Adrenal gland (tissue), 12 donors: ENCODE data around the gene MGME1. TPM values are rescaled to one million over a fixed set of nuclear protein-coding genes. Genes with fewer than 3 reads are reported as not detected.
A peak's percentile ranks its signal among the peaks of the same experiment; 100 is the strongest.
"Not testable (repeated sequence)": the region's sequence is repeated elsewhere in the genome, so short reads cannot be mapped to it uniquely, and the experiment has no call there.

Experiments
- DNase-seq, 7 donors: peaks; one replicate each; pipeline ENCODE4 v3.0.0-alpha.2; 2019 to 2020
- H3K27ac ChIP-seq, 5 donors: fragments of 200-600 bp; sonication (generic) in 4 of 5; 1 replicate in 3 of 5; 2 replicates in 2 of 5; pipeline versions ENCODE4 v1.5.1 to v1.8.0; 2016 to 2020; ENCODE audit warnings: mild to moderate bottlenecking in 1 of 5
- H3K27me3 ChIP-seq: fragments of 200-600 bp; 2 replicates; pipeline ENCODE4 v1.8.0; 2021
- H3K36me3 ChIP-seq, 2 donors: fragments of 200-600 bp; replicated peaks in 1 of 2; 1 replicate in 1 of 2; 2 replicates in 1 of 2; pipeline versions ENCODE4 v1.5.1 to v1.8.0; 2018 to 2022
- H3K4me1 ChIP-seq, 2 donors: fragments of 200-600 bp; replicated peaks in 1 of 2; 1 replicate in 1 of 2; 2 replicates in 1 of 2; pipeline versions ENCODE4 v1.5.1 to v1.8.0; 2018 to 2021
- H3K4me3 ChIP-seq, 4 donors: fragments of 200-600 bp; sonication (generic) in 3 of 4; one replicate each; pipeline ENCODE4 v1.5.1; 2016 to 2018
- H3K9me3 ChIP-seq, 3 donors: fragments of 200-600 bp; sonication (generic) in 1 of 3; replicated peaks in 1 of 3; 1 replicate in 2 of 3; 2 replicates in 1 of 3; pipeline versions ENCODE4 v1.5.1 to v1.8.0; 2016 to 2021
- CTCF ChIP-seq, 6 experiments: fragments of 450-650 bp in 4 of 6; fragments of 200-600 bp in 2 of 6; sonication (generic) in 1 of 6; IDR thresholded peaks; 1 replicate in 5 of 6; 2 replicates in 1 of 6; pipeline versions ENCODE4 v1.5.1 to v1.8.0; 2016 to 2021; ENCODE audit warnings: antibody characterized with exemption in 6 of 6, mild to moderate bottlenecking in 2 of 6, moderate library complexity in 1 of 6
- POLR2A ChIP-seq, 2 donors: fragments of 450-650 bp; IDR thresholded peaks; one replicate each; pipeline ENCODE4 v1.6.1; 2017; ENCODE audit warnings: antibody characterized with exemption in 2 of 2, mild to moderate bottlenecking in 2 of 2, moderate library complexity in 1 of 2
- WGBS, 4 donors: extraction: QIAGEN DNeasy Blood & Tissue Kit in 2 of 4; methylation state at CpG; one replicate each; pipeline versions ENCODE4 v1.1.5 to v1.1.7; 2013 to 2017; 5-methylcytosine and 5-hydroxymethylcytosine counted together
- intact Hi-C, 2 donors: fragments of 100-400 bp; cut with DNase I; formaldehyde crosslinking; loops; one replicate each; pipeline versions ENCODE4 v1.14.1 to v1.15.0; 2022 to 2023
- polyA plus RNA-seq, 3 donors: library from polyadenylated mRNA; stranded (reverse); fragments of 200-250 nt in 2 of 3; fragments of 350-450 nt in 1 of 3; fragmentation: Illumina TruSeq in 1 of 3; extraction: RNeasy Lipid Tissue Mini Kit (QIAGEN cat#74804) in 1 of 3; gene quantifications; one replicate each; pipeline ENCODE4 v1.2.3, GENCODE V29; 2013 to 2014
- total RNA-seq, 9 donors: library from RNA; depleted of rRNA in 4 of 9; stranded (reverse); fragments of >200 nt in 4 of 9; fragments of 120-200 nt in 1 of 9; fragmentation: NEBNext Ultra II Directional in 1 of 9; extraction: Animal tissue kit (Norgen Biotek cat#: 25700) in 1 of 9; gene quantifications; one replicate each; pipeline versions ENCODE4 v1.1.0 to v1.2.4, GENCODE V29; 2013 to 2023
- donor health status: healthy with polysubstance abuse.
- donor health status: Bipolar disorder and iron deficiency.
- donor health status: DM: yes; HTN: yes; CAD: no.
- donor health status: DM: no; HTN: no; CAD: no.
- donor health status: DM: no; HTN: no; CAD: no.
- donor health status: DM: yes; HTN: yes; CAD: no.

MGME1 gene
- total and polyA plus RNA-seq, 12 donors: 11.0 to 30.0 (median 20.5) TPM

DNA sequence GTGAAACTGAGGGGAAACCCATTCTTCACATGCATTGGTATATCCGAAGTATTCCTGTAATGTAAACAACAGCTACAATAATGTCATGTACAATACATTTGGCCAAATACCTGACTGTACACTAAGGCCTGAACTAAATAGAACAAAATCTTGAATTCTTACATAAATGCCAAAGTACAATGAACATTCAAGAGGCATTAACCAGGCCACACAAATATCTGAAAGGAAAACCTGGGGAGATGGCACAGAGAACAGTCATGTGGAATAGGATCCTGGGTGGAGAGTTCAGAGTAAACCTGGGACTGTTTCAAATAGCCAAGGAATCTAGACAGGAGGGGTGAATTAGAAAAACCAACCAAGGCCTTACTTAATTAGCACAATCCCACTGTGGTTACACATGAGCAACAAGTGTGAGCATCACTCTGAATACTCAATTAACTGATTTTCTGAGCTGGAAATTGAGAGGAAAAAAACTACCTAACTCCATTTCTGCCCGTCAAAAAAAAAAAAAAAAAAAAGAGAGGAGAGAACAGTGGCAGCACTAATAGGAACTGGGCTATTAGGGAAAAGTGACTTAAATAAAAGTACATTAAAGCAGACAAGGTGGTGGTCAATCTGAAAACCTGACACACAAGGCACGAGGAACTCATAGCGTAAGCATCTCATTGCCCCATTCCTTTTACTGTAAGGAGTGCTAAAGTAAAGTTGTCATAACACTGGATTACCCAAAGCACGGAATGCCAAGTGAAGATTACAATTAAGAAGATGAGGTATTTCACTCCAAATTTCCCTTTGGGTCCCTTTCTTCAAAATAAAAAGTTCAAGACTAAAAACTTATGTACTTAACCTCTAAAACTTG lies 11.1 kb upstream of the MGME1 start:
- TF ChIP-seq POLR2A (IDR thresholded peaks at IDR 0.05): no peak
- TF ChIP-seq CTCF (IDR thresholded peaks at IDR 0.05): no peak
- WGBS, 4 donors: 57 to 66% (median 60%) methylated on average over 5 of the region's 5 CpGs
- no peak for DNase-seq
- Histone ChIP-seq H3K4me1 (peaks cover 35 to 55% of the 10 kb centered on the region in 2 donors), H3K9me3 (no peaks in the 10 kb centered on the region), H3K27me3 (no peaks in the 10 kb centered on the region), H3K36me3 (peaks cover 0 to 35% of the 10 kb centered on the region in 2 donors), H3K4me3 (no peak overlapping the region), H3K27ac (peak overlapping the region in 4 of 5 donors; percentile 57 to 87 (median 64))
- intact Hi-C loops: no loop called here

DNA sequence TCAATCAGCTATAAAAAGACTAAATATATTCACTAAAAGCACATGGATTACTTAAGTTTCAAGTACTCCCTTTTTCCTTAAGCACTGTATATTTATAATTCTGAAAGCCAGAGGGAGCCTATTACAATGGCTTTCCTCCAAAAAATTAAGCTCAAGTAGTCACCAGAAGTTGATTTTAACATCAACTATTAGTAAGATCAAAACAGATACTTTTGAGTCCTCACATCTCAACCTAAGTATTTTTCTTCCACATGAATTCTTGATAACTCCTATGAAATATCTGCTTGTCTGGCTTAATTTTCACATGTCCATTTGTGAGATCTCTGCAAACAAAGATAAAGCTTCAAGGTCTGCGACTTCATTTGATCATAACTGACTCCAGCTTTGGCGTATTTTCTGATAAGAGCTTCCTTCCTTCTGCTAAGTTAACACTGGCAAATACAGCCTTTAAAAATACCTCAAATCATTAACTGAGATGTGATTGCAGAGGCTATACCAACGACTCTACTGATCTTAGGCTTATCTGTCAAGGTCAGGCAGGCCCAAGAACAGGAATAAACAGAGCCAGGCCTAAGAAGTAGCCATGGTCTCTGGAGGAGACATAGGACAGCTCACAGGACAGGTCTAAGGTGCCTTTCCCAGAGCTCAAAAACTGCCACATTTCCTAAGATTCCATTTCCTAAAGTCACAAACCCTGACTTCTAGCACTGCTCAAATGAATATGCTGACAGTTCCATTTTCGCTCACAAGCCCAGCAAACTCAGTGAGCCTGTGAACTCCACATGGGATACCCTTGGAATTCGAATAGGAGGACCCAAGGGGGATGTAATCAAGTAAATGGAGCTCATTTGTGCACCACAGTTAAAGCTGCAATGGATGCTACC lies 10.2 kb upstream of the MGME1 start:
- peak overlapping the region; percentile 61 to 87 (median 66) for H3K27ac ChIP-seq
- peaks cover 43 to 63% of the 10 kb centered on the region in 2 donors for H3K4me1 ChIP-seq
- H3K27me3 ChIP-seq: no peaks in the 10 kb centered on the region
- 24 to 33% (median 26%) methylated on average over 4 to 5 of the region's 5 CpGs for WGBS, 4 donors
- H3K9me3 ChIP-seq: no peaks in the 10 kb centered on the region
- DNase-seq: no peak
- H3K36me3 ChIP-seq: peaks cover 0 to 26% of the 10 kb centered on the region in 2 donors
- peak in 1 of 2 donors; percentile 29 for TF ChIP-seq POLR2A (IDR thresholded peaks at IDR 0.05)
- TF ChIP-seq CTCF (IDR thresholded peaks at IDR 0.05): peak in 4 of 6 experiments; percentile 16 to 40 (median 29)
- H3K4me3 ChIP-seq: no peak overlapping the region
- intact Hi-C loops: no loop called here

- Histone ChIP-seq H3K9me3 (no peaks in the 10 kb centered on the region), H3K27me3 (no peaks in the 10 kb centered on the region), H3K36me3 (peaks cover 0 to 20% of the 10 kb centered on the region in 2 donors), H3K4me3 (no peak overlapping the region), H3K4me1 (peaks cover 46 to 68% of the 10 kb centered on the region in 2 donors), H3K27ac (peak overlapping the region; percentile 61 to 87 (median 66))
- intact Hi-C loops: no loop called here
- DNase-seq: no peak
- TF ChIP-seq CTCF (IDR thresholded peaks at IDR 0.05) (no peak), POLR2A (IDR thresholded peaks at IDR 0.05) (no peak)
- WGBS, 4 donors: 72 to 79% (median 76%) methylated on average over 5 of the region's 5 CpGs
Measured at GRCh38 chr20:17959257-17959627, 9.6 kb upstream of the MGME1 start.

DNA sequence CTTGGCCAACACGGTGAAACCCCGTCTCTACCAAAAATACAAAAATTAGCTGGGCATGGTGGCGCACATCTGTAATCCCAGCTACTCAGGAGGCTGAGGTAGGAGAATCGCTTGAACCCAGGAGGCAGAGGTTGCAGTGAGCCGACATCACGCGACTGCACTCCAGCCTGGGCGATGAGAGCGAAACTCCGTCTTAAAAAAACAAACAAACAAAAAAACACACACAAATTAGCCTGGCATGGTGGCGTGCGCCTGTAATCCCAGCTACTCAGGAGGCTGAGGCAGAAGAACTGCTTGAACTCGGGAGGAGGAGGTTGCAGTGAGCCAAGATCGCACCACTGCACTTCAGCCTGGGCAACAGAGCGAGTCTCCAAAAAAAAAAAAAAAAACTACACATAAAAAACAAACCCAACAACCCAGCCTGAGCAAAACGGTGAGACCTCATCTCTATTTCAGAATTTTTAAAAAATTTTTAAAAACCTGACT lies 8.4 kb upstream of the MGME1 start:
- DNase-seq: not testable (repeated sequence)
- WGBS, 4 donors: 88 to 95% (median 93%) methylated on average over 16 of the region's 16 CpGs

More for the DNA sequence above, 8.4 kb upstream of the MGME1 start:
- H3K4me3 ChIP-seq, intact Hi-C loops, H3K36me3 ChIP-seq, H3K9me3 ChIP-seq, H3K27me3 ChIP-seq: not testable (repeated sequence)
- Histone ChIP-seq H3K27ac (peak overlapping the region in 3 of 5 donors; percentile 79 to 99 (median 81)), H3K4me1 (peaks cover 51 to 80% of the 10 kb centered on the region in 2 donors)
